GM19455 (cell line): ENCODE data around the gene RNF40.

Experiments used
- ATAC-seq: cut with Tn5 transposase; IDR thresholded peaks from one replicate; pipeline ENCODE4 v1.9.1; 2021; ENCODE audit not compliant: unreplicated experiment

Gene RNF40

DNA sequence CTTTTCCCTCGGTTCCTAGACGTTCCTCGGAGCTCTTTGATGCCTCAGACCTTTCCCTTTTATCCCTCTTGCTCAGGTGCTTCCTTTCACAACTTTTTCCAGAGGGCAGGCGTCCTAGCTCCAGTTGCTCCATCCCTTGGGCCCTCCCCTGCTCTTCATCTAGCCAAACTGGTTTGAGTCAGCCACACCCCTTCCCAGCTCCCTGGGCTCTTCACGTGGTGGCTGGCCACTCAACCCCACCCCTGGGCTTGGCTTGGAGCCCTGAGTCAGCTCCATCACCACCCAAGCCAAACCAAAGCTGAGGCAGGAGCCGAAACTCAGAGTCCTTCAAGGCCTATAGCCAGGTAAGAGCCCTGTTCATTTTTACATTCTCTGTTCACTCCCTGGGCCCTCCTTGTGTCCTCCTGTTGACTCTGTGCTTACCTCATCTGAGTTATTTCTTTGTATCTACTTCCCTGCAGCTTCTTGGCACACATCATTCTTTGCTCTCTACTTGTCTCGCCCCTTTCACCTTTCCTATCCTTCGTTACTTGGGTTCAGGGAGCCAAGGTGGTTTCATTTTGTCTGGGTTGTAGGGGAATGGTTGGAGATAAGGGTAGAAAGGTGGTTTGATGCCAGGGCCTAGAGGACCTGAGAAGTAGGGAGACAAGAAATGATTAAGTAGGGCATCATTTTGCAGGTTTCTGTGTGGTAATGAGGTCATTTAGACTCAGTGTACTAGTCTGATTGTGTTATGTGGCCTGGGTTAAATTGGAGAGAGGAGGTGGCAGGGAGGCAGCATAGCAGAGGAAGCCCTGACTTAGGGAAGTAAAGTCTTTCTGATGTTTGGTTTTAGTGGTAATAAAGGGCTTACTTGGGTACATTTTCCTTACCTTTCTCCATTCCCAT is 21.5 kb upstream of the RNF40 start:
- no peak for ATAC-seq

DNA sequence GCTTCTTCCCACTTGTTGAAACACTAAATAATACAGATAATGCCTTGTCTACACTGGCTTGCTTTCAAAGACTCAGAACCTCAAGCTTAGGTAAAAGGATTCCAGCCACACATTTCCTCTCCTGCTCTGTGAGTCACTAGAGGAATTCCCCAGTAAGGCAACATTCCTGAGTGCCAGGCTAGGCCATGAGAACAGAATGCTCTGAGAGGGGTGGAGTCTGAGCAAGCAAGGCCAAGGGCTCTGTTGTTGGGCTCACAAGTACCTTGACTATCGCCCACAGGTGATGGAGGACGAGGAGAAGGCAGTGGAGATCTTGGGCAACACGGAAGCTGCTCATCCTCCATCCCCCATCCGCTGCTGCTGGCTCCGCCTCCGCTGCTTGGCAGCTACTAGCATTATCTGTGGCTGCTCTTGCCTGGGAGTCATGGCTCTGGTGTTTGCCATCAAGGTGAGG is 20.6 kb upstream of the RNF40 start:
- no peak for ATAC-seq

DNA sequence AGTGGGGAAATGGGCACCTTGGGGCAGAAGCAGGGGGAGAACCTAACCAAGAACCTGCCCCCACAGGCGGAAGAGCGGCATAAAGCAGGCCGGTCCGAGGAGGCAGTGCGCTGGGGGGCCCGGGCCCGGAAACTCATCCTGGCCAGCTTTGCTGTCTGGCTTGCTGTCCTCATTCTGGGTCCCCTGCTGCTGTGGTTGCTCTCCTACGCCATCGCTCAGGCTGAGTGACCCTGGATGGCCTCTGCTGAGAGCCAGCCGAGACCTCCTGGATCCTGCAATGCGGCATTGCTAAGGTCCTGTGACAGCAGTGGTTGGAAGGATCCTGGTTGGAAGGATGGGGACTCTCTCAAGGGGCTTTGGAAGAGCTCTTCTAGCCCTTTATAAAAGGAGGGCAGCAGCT is 18.4 kb upstream of the RNF40 start:
- no peak for ATAC-seq

DNA sequence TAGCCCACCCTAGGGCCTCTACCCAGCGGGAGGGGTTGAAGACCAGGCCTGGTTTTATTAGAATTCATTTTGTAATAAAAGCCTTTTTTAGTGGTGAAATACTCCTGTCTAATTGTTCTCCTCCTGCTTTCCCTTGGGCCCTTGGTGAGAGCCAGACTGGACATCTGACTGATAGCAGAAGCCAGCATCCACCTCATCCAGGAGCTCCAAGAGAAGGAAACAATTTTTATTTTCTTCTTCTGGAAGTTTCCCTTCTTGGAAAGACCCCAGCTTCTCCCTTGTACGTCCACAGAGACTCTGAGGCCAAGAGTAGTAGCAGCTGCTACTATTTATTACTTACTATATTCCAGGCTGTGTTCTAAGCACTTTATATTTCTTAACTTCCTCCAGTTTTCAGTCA is 17.9 kb upstream of the RNF40 start:
- ATAC-seq: no peak

DNA sequence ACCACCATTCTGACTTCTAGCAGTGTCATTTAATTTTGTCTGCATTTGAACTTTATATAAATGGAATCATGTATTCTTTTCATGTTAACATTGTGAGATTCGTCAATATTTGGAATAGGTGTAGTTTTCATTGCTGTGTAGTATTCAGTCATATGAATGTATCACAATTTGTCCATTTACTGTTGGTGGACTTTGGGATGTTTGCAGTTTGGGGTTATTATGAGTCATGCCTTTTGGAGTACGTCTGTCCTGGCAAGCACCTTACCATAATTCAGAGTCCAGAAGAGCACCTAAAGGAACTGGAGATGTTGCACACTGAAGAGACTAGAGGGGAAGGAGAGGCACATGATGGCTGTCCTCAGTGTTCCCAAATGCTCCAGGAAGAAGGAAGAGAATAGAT is 17.0 kb upstream of the RNF40 start:
- ATAC-seq: no peak

DNA sequence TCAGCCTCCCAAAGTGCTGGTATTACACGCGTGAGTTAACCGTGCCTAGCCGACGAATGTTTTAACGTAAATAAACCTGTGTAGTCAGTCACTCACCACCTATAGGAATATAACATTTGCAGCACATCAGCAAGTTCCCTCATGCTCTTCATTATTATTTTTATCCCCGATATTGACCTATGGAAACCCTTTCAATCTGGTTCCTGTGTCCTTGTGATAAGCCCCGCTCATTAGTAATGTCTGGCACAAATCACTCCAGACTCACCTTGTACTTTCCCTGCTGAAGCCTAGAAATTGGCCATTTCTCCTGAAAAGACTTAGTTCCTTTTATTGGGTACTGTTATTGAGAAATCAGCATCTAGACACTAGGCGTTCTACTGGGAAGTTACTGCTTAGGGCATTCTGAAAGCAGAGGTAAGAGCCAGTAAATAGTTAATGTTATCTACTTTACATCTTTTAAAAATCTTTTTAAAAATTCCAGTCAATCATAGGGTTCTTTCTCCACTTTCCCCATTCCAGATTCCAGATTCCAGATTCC is 15.4 kb upstream of the RNF40 start:
- no peak for ATAC-seq

DNA sequence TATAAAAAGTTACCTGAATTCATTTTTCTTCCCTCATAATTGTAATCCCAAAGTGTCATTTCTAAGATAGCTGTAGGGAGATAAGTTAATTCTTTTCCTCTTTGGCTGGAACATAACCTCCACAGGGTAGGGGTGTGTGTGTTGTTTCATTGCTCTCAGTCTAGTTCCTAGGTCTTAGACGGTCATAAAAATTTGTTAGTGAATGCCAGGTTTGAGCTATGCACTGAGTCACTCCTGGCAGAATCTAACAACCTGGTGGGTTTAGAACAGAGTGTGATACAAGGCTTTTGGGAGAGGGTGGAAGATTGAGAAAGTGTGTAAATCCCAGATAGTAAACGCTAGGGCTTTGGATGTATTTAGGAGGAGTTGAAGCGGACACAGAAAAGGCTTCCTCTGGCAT is 14.8 kb upstream of the RNF40 start:
- ATAC-seq: no peak

DNA sequence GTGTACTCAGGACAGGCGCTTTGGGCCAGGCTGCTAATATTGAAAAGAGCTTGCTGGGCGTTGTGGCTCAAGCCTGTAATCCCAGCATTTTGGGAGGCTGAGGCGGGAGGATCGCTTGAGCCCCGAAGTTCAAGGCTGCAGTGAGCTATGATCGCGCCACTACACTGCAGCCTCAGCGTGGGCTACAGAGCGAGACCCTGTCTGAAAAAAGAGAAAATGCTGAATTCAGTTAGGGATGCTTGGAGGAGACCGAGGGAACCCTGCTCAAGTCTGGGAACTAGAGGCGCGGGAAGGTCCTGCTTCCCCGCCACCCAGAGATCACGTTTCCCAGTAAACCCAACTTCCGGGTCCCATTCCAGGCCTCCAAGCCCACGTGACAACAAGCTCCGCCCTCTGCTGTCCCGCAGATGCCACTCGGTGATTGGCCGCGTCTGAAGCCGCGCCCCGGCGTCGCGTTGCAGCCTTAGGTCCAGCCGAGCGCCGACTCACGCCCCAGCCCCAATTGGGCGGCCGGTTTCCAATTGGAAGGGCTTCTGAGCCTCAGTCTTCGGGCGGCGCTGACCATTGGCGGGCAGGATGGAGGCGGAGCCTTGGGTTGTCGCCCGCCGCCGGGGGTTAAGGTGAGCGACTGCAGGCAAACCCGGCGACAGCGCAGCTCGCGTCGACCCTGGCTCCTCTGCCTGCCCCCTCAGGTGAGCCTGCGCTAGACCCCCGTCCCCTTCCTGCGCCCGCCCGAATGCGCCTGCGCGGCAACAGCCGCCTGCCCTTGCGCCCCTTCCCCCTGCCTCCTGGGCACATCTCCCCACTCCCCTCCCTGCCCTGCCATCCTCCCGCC is 14.1 kb upstream of the RNF40 start, which contains the start of gene PHKG2:
Gene PHKG2, plus strand, starts transcription at position 627 of the 835 bp plus-strand sequence. CDS start 396 bp downstream, outside the sequence.
- peak; percentile 92 for ATAC-seq

DNA sequence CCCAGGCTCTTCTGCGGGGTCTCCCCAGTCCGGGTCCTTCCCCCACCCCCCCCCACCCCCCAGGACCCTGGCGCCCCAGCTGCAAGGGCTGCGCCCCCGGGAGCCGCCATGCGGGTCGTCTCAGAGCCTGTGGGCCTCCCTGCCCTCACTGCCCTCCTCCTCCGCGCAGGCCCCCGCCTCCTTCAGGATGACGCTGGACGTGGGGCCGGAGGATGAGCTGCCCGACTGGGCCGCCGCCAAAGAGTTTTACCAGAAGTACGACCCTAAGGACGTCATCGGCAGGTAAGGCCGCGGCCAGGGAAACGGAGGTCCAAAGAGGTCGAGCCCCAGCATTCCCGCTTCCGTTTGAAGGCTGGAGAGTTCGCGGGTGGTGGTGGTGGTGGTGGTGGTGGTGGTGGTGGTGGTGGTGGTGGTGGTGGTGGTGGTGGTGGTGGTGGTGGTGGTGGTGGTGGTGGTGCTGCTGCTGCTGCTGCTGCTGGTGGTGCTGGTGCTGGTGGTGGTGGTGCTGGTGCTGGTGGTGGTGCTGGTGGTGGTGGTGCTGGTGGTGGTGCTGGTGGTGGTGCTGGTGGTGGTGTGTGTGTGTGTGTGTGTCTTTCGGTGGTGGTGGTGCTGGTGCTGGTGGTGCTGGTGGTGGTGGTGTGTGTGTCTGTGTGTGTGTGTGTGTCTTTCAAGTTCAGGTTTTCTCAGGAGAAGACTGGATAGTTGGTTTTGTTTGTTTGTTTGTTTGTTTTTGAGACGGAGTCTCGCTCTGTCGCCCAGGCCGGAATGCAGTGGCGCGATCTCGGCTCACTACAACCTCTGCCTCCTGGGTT is 13.3 kb upstream of the RNF40 start:
- ATAC-seq: peak; percentile 8

DNA sequence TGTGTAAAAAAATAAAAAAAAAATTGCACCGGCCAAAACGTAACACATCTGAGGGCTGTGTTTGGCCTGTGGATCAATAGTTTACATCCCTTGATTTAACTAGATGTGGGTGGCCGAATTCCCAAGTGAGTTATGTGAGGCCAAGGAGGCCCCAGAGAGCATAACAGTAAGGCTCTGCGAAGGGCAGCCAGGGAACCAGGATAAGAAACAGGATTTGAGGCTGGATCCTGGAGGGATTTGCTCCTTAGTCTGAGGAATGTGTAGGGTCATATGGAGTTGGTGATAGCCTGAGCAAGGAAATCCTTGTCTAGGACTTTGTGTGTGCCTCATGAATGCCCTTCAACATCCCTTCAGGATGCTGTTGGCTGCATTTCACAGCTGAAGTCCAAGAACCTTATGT is 11.9 kb upstream of the RNF40 start:
- no peak for ATAC-seq

DNA sequence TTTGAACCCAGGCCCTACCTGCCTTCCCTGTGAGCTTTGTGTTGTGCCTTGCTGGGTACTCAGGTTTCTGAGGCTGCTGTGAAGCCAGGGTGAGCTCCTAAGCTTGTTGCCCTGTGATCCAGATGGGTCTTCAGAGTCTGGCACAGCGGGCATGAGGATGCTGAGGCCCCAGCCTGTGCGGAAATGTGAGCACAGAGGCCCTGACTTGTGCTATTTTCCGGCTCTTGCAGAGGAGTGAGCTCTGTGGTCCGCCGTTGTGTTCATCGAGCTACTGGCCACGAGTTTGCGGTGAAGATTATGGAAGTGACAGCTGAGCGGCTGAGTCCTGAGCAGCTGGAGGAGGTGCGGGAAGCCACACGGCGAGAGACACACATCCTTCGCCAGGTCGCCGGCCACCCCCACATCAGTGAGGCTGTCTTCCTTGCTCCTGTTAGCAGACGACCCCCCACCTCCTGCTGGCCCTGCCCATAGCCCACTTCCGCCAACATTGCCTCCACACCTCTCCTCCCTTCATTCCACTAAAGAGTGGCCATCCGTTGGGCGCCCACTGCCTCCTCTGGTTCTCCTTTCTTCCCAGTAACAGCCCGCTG is 11.2 kb upstream of the RNF40 start:
- ATAC-seq: no peak

DNA sequence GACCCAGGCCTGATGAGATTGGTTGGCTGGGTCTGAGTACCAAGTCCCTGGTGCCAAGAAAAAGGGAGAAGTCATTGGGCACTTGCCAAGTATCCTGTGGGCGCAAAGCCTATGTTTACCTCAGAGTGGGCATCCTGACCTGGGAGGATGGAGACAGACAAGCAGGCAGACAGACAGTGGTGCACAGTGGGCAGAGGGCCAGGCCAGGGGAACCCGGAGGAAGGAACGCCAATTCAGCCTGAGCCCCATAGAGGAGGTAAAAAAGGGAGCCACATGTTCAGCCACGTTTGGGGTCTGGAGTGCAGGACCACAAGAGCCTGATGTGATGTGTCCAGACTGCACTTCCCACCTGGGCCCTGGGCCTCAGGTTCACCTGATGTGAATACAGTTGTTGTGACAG is 8.5 kb upstream of the RNF40 start:
- ATAC-seq: no peak

DNA sequence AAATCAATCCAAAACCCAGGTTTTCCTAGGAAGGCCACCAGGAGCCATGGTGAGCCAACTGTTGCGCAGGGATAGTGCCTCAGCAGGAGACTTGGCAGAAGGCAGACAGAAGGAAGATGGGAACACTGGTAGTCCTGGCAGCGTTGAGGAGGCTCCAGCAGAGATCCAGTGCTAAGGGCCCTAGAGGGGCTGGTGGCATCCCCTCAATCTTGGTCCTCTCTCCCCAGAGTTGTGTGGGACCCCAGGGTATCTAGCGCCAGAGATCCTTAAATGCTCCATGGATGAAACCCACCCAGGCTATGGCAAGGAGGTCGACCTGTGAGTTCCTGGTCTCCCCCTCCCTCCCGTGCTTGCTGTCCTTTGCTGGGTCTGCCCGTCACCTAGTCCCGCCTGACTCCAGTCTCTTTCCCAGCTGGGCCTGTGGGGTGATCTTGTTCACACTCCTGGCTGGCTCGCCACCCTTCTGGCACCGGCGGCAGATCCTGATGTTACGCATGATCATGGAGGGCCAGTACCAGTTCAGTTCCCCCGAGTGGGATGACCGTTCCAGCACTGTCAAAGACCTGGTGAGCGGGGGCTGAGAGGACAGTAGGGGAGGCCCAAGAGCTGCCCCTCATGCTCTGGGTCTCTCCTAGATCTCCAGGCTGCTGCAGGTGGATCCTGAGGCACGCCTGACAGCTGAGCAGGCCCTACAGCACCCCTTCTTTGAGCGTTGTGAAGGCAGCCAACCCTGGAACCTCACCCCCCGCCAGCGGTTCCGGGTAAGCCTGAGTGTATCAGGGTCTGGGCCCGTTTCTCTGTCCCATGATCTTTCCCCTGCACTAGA is 6.0 kb upstream of the RNF40 start:
- no peak for ATAC-seq

DNA sequence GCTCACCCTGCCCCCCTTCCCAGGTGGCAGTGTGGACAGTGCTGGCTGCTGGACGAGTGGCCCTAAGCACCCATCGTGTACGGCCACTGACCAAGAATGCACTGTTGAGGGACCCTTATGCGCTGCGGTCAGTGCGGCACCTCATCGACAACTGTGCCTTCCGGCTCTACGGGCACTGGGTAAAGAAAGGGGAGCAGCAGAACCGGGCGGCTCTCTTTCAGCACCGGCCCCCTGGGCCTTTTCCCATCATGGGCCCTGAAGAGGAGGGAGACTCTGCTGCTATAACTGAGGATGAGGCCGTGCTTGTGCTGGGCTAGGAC is 5.4 kb upstream of the RNF40 start:
- no peak for ATAC-seq

DNA sequence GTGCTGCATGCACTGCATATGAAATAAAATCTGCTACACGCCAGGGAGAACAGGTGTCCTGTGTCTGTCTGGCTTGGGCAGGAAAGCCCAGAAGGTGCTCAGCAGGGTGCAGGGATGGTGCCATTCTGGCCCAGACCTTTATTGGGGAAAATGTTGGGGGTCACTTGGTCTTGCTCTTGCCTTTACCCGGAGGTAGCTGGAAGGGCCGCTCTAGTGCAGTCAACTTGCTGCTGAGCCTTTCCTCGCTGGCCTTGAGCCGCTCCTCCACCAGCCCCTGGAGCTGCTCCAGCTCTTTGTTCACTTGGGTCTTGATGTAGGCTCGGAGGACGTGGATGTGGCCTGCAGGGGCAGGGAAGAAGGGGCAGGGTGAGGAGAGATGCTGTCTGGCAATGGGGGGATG is 4.8 kb upstream of the RNF40 start:
- ATAC-seq: no peak

DNA sequence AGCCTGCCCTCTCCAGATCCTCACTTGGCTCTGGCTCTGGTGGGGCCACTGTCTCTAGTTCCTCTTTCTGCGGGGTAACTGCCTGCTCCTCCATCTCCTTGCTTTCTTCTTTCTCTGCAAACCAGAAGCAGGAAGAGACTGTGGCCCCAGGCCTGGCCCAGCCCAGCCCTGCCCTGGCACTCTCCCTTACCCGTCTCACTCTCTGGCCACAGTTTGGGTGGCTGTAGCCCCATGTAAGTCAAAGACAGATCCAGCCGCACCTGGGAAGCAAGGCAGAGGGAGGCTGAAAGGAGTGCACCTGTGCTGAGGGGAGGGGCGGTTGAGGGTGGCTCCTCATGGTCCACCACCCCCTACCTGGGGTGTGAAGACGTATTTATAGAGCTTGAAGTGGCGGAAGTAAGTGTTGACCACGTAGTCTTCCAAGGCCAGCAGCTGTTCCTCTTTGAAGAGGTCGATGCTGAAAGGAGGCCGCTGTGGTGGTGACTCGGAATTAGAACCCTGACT is 3.1 kb upstream of the RNF40 start:
- ATAC-seq: no peak

DNA sequence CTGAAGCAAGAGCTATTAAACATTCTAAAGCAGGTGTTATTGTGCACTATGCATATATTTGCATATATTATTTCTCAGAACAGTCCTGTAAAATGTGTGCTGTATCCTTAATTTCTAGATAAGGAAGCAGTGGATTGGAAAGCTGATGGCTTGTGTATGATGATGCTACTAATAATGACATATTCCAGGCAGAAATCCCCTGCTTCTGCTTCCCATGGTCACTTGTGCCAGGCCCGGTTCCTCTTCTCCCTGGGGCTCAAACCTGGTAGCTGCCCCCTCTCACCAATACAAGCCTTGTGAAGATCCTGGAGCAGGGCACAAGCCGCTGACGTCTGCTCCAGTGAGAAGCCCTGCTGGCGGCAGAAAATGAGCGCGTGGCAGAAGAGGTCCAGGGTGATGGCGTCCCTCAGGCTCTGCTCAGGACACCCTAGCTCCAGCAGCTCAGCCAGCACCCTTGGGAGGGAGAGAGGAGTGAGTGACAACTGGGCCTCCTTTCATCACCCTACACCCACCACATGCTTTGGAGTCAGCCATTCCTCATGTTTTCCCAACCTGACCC is 2.0 kb upstream of the RNF40 start:
- ATAC-seq: no peak

DNA sequence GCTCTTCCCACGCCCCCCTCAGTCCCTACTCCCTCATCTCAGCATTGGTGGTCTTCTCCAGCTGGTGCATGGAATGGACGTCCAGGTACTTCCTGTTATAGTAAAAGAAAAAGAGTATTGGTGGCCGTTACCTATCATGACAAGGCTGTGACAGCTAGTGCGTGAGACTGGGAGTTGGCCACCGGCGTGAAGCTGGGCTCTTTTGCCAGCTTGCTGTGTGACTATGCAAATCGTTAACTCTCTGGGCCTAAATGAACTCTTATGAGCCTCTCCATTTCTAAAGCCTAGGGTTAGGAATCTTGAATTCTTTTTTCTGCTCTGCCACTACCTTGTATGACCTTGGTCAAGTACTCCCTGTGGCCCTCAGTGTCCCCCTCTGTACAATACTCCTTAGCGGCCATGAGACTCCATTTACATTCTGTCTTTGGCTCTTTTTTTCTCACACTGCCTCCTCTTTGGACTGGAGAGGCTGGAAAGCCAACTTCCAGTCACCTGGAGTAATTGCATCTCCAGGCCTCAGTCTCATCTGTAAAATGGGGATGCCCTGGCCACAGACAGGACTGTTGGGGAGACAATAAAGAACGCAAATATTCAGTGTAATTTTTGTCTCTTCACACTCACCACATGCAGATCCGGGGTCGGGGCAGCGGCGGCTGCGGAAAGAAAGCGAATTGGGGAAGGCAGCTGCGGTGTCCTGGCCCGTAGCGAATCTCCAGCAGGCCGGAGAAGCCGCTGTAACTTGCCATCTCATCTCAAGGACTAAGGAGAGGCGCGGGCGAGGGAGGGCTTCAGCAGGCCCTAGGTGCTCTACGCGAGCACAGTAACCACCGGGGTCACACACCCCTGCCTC is 1.3 kb upstream of the RNF40 start:
- no peak for ATAC-seq
